ENCODE measurements around the gene ATR. TPM values are rescaled to one million over a fixed set of nuclear protein-coding genes. Genes with fewer than 3 reads are reported as not detected.
A peak's percentile ranks its signal among the peaks of the same experiment; 100 is the strongest.
"Not testable (repeated sequence)": the region's sequence is repeated elsewhere in the genome, so short reads cannot be mapped to it uniquely, and the experiment has no call there.

Gene ATR
- total and polyA plus RNA-seq, 2 experiments from 2014 or later = 5.0 to 15.7 TPM

DNA sequence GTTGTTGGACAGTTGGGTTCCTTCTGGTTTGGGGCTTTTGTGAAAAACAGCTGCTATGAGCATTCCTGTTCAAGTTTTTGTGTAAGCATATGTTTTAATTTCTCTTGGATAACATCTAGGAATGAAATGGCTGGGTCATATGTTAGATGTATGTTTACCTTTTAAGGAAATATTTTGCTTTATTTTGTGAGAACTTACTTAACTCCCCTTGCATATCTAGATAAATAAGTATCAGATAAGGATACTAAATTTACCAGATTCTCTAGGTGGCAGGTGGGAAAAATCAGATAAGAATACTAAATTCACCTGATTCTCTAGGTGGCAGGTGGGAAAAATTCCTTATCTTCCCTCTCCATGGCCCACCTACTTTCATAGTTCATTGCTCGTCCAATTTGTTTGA lies 16.6 kb upstream of the ATR start:
- H3K27me3 ChIP-seq = peaks cover 3% of the 10 kb centered on the region
- no peaks in the 10 kb centered on the region for H3K36me3 ChIP-seq
- no peak for DNase-seq (ENCODE audit: low read depth in 1 of 2, low spot score in 1 of 2)
- TF ChIP-seq, protein P1, sequence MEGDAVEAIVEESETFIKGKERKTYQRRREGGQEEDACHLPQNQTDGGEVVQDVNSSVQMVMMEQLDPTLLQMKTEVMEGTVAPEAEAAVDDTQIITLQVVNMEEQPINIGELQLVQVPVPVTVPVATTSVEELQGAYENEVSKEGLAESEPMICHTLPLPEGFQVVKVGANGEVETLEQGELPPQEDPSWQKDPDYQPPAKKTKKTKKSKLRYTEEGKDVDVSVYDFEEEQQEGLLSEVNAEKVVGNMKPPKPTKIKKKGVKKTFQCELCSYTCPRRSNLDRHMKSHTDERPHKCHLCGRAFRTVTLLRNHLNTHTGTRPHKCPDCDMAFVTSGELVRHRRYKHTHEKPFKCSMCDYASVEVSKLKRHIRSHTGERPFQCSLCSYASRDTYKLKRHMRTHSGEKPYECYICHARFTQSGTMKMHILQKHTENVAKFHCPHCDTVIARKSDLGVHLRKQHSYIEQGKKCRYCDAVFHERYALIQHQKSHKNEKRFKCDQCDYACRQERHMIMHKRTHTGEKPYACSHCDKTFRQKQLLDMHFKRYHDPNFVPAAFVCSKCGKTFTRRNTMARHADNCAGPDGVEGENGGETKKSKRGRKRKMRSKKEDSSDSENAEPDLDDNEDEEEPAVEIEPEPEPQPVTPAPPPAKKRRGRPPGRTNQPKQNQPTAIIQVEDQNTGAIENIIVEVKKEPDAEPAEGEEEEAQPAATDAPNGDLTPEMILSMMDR (IDR thresholded peaks at IDR 0.05; ENCODE audit: low read depth, low read length) = no peak
- peak overlapping the region; percentile 57 for H3K4me3 ChIP-seq
- H3K9me3 ChIP-seq (ENCODE audit: low read depth) = no peaks in the 10 kb centered on the region
- H3K27ac ChIP-seq = peak overlapping the region; percentile 73
- peaks cover 3% of the 10 kb centered on the region for H3K4me1 ChIP-seq (ENCODE audit: low read depth)

GRCh38 chr3:142592268-142592667 lies 13.7 kb upstream of the ATR start:
- not testable (repeated sequence) for DNase-seq (ENCODE audit: low read depth in 1 of 2, low spot score in 1 of 2)

DNA sequence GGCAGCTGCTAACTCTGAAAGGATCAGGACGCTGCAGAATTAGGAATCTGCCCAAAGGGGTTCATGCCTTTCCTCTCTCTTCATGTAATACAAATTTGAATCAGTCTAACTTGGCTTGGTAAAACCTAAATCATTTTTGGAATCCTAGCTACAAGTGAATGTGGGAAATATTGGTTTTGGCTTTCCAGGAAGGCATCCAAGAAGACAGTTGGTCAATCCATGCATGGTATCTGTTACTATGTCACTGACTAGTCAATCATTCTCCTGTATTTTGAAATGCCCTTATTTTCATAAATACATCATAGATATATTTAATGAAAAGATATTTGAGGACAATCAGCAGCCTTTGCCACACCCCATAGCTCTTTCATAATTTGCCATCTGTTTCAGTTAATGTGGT lies 10.2 kb upstream of the ATR start:
- no peaks in the 10 kb centered on the region for H3K36me3 ChIP-seq
- DNase-seq (ENCODE audit: low read depth in 1 of 2, low spot score in 1 of 2) = no peak
- no peak overlapping the region for H3K4me3 ChIP-seq
- H3K27me3 ChIP-seq = peaks cover 4% of the 10 kb centered on the region
- H3K4me1 ChIP-seq (ENCODE audit: low read depth) = no peaks in the 10 kb centered on the region
- TF ChIP-seq, protein P1 (IDR thresholded peaks at IDR 0.05; ENCODE audit: low read depth, low read length) = no peak
- H3K27ac ChIP-seq = no peak overlapping the region
- H3K9me3 ChIP-seq (ENCODE audit: low read depth) = no peaks in the 10 kb centered on the region

More at GRCh38 chr3:142592268-142592667, 13.7 kb upstream of the ATR start:
- H3K36me3 ChIP-seq; H3K27me3 ChIP-seq; H3K9me3 ChIP-seq (ENCODE audit: low read depth); H3K4me1 ChIP-seq (ENCODE audit: low read depth); H3K4me3 ChIP-seq; H3K27ac ChIP-seq: not testable (repeated sequence)

DNA sequence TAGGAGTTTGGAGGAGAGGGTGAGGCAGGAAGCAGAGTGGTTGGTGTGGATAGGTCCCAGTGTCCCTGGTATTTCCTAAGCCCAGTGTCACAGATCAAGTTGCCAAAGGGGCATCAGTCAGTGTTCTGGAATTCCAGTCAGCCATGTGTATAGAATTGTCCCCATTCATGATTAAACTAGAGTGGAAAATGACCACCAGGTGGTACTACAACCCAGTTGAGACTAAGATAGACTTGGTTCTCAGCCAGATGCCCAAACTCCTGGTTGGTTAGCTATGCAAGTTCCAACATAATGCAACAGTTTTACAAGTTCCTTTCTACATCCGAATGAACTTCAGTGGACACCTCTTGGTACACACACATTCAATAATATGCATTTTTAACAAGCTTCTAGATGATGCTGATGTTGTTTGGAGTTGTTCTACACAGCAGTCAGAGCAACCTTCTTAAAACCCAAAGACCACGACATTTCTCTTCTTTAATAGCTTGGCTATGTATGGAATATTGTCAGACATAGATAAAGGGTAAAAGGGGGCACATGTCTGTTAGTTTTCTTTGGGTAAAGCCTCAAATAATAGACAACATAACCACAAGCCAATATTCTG lies 8.4 kb upstream of the ATR start:
- Histone ChIP-seq H3K27ac (no peak overlapping the region), H3K4me1 (ENCODE audit: low read depth) (no peaks in the 10 kb centered on the region), H3K4me3 (no peak overlapping the region), H3K36me3 (no peaks in the 10 kb centered on the region), H3K9me3 (ENCODE audit: low read depth) (no peaks in the 10 kb centered on the region), H3K27me3 (peaks cover 4% of the 10 kb centered on the region)
- DNase-seq (ENCODE audit: low read depth in 1 of 2, low spot score in 1 of 2) = peak; percentile 85 to 86
- TF ChIP-seq, protein P1 (IDR thresholded peaks at IDR 0.05; ENCODE audit: low read depth, low read length) = peak; percentile 57

GRCh38 chr3:142581070-142581469 lies 2.5 kb upstream of the ATR start:
- not testable (repeated sequence) for H3K9me3 ChIP-seq (ENCODE audit: low read depth); H3K27ac ChIP-seq; DNase-seq (ENCODE audit: low read depth in 1 of 2, low spot score in 1 of 2); H3K27me3 ChIP-seq; H3K36me3 ChIP-seq; H3K4me3 ChIP-seq
- peaks cover 10% of the 10 kb centered on the region for H3K4me1 ChIP-seq (ENCODE audit: low read depth)

- Histone ChIP-seq H3K4me3 (no peak overlapping the region), H3K4me1 (ENCODE audit: low read depth) (peaks cover 10% of the 10 kb centered on the region), H3K27me3 (no peaks in the 10 kb centered on the region), H3K27ac (no peak overlapping the region), H3K9me3 (ENCODE audit: low read depth) (no peaks in the 10 kb centered on the region), H3K36me3 (no peaks in the 10 kb centered on the region)
- TF ChIP-seq, protein P1 (IDR thresholded peaks at IDR 0.05; ENCODE audit: low read depth, low read length) = no peak
- no peak for DNase-seq (ENCODE audit: low read depth in 1 of 2, low spot score in 1 of 2)
Measured at GRCh38 chr3:142580061-142580423, 1.5 kb upstream of the ATR start.

All from cardiac muscle cell (in vitro differentiated cells and primary cell).